Duodenal mucosa (tissue), 2 donors: ENCODE data around the gene KRCC1.
"Not testable (repeated sequence)": the region's sequence is repeated elsewhere in the genome, so short reads cannot be mapped to it uniquely, and the experiment has no call there.

Source experiments
- H3K27ac ChIP-seq: one replicate; pipeline ENCODE4 v1.7.0; 2013; ENCODE audit warnings: low read depth, low read length
- H3K27me3 ChIP-seq, 2 donors: one replicate each; pipeline ENCODE4 v1.7.0; 2013; ENCODE audit warnings: low read length in 2 of 2, control low read depth in 1 of 2; ENCODE audit not compliant: insufficient read depth in 2 of 2, control insufficient read depth in 1 of 2
- H3K36me3 ChIP-seq, 2 donors: one replicate each; pipeline ENCODE4 v1.7.0; 2013; ENCODE audit warnings: low read length in 2 of 2, control low read depth in 1 of 2; ENCODE audit not compliant: insufficient read depth in 2 of 2, control insufficient read depth in 1 of 2
- H3K4me1 ChIP-seq, 2 donors: one replicate each; pipeline ENCODE4 v1.7.0; 2013; ENCODE audit warnings: low read length in 2 of 2, control low read depth in 1 of 2; ENCODE audit not compliant: insufficient read depth in 2 of 2, control insufficient read depth in 1 of 2
- H3K4me3 ChIP-seq, 2 donors: one replicate each; pipeline ENCODE4 v1.7.0; 2013; ENCODE audit warnings: low read length in 2 of 2, low read depth in 1 of 2
- H3K9ac ChIP-seq, 2 donors: one replicate each; pipeline ENCODE4 v1.7.0; 2013; ENCODE audit warnings: low read length in 2 of 2, low read depth in 1 of 2
- H3K9me3 ChIP-seq, 2 donors: one replicate each; pipeline ENCODE4 v1.7.0; 2013; ENCODE audit warnings: low read length in 2 of 2, control low read depth in 1 of 2; ENCODE audit not compliant: control insufficient read depth in 1 of 2

KRCC1 gene

DNA sequence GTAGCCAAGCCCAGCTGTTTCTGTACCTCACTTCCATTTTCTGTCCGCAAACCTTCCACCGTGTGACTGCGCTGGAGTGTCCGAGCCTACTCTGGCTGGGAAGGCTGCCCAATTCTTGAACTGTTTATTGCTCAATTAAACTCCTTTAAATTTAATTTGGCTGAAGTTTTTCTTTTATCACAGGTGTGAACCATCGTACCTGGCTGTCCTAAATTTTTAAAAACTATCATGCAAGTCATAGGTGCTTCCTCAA, 33.0 kb downstream of the KRCC1 start:
- Histone ChIP-seq H3K9ac (no peak overlapping the region), H3K27ac (no peak overlapping the region), H3K36me3 (peaks cover 0 to 3% of the 10 kb centered on the region in 2 donors), H3K27me3 (no peaks in the 10 kb centered on the region), H3K4me3 (no peak overlapping the region), H3K9me3 (no peaks in the 10 kb centered on the region), H3K4me1 (peaks cover 2 to 4% of the 10 kb centered on the region in 2 donors)

DNA sequence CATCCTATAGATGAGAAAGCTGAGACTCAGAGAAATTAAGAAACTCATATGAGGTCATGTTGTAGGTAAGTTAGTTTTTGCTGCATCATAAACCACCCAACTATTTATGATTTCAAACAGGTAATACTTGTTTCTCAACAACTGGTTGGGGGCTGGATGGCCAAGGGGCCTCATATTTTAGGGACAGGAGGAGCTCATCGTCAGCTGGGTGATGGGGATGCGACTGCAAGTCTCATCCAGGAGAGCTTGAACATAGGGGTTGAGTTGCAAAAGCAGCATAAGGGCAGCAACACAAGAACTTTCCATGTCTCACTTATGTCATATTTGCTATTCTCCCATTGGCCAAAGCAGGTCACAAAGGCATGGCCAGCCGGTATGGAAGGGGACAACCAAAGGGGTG, 35.6 kb downstream of the KRCC1 start:
- H3K27me3 ChIP-seq = no peaks in the 10 kb centered on the region
- H3K4me1 ChIP-seq = peaks cover 6 to 8% of the 10 kb centered on the region in 2 donors
- H3K27ac ChIP-seq = no peak overlapping the region
- H3K4me3 ChIP-seq = no peak overlapping the region
- no peaks in the 10 kb centered on the region for H3K9me3 ChIP-seq
- no peaks in the 10 kb centered on the region for H3K36me3 ChIP-seq
- H3K9ac ChIP-seq = no peak overlapping the region

DNA sequence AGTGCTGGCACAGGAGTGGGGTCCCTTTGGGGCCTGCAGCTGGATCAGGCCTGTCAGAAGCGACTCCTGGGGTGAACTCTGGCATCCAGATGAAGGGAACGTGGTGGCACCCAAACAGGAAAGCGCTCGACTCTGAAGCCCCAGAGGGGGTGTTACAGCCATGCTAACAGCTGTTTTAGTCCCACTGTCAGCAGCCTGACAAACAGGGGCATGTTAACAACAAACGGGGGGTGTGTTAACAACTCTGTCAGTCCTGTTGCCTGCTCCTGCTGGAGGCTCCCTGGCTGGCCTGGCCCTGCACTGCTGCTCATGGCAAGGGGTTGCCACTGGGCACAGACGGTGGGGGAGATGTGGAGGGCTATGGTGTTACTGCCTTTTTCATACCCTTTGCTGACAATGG, 36.7 kb downstream of the KRCC1 start:
- no peaks in the 10 kb centered on the region for H3K36me3 ChIP-seq
- H3K9ac ChIP-seq = no peak overlapping the region
- no peak overlapping the region for H3K27ac ChIP-seq
- H3K4me3 ChIP-seq = no peak overlapping the region
- no peaks in the 10 kb centered on the region for H3K27me3 ChIP-seq
- H3K4me1 ChIP-seq = peaks cover 6 to 8% of the 10 kb centered on the region in 2 donors
- no peaks in the 10 kb centered on the region for H3K9me3 ChIP-seq

DNA sequence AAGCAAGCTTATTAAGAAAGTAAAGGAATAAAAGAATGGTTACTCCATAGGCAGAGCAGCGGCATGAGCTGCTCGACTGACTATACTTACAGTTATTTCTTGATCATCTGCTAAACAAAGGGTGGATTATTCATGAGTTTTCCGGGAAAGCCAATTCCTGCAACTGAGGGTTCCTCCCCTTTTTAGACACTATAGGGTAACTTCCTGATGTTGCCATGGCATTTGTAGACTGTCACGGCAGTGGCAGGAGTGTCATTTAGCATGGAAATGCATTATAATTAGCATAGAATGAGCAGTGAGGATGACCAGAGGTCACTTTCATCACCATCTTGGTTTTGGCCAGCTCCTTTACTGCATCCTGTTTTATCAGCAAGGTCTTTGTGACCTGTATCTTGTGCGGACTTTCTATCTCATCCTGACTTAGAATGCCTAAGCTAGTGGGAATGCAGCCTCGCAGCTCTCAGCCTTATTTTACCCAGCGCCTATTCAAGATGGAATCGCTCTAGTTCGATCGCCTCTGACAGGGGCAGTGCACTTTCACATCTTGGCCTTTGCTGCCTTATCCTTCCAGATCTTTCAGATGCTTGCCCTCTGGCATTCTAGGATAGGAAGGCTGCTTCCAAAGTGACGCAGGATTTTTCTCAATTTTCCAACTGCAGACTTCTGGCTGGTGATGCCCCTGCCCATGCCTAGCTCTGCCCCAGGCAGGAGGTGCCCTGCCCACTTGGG, 37.3 kb downstream of the KRCC1 start:
- not testable (repeated sequence) for H3K9me3 ChIP-seq, H3K4me1 ChIP-seq, H3K27ac ChIP-seq, H3K9ac ChIP-seq, H3K27me3 ChIP-seq, H3K4me3 ChIP-seq, H3K36me3 ChIP-seq

DNA sequence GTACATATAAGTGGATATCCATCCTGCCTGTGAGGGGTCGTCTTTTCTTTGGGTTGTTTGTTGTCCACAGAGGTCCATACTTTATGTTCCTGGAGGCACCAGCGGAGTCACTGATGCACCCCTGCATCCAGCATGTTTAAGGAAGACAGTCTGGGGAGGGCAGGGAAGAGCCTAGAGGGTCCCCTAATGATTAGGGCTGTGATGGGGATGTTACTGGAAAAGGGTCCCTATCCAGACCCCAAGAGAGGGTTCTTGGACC, 37.9 kb downstream of the KRCC1 start:
- Histone ChIP-seq H3K4me3 (peak overlapping the region; percentile 85 to 86), H3K9ac (peak overlapping the region; percentile 88 to 94)
- not testable (repeated sequence) for H3K27ac ChIP-seq, H3K4me1 ChIP-seq, H3K27me3 ChIP-seq, H3K36me3 ChIP-seq, H3K9me3 ChIP-seq

DNA sequence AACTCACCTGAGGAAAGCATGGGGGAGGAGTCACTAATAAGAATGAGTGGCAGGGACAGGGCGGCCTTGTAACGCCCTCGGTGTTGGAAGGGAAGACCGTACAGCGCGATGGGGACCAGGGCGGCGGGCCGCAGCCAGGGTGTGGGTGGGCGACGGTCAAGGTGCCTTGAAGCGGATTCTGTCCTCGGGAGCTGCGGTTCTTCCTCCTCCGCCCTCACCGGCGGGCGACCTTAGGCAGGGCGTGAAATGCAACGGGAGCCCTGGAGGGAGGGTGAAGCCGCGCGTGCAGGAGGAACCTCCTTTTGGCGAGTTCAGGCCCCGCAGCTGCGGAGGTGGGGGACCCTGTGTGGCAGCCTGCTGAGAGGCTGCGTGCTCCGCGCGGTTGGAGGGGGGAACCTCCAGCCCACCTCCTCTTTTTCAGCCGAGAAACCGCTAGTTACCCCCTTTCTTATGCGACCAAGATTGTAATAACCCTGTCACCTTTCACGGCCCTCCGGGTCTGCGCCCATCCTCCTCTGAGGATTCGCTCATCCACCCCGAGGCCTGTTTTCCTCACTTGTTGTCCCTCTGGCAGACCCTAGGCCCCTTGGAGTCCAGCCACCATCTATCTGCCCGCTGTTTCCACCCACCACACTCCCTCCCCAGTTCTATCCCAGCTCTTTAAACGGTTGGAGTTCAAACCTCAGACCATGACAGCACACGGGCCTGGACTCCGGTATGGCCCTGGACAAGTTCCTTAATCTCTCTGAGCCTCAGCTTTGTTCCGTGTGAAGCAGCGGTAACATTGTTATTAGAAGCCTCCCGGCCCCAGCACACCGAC, 38.4 kb downstream of the KRCC1 start:
- peaks cover 6 to 8% of the 10 kb centered on the region in 2 donors for H3K4me1 ChIP-seq
- peak overlapping the region; percentile 88 to 94 for H3K9ac ChIP-seq
- H3K4me3 ChIP-seq = peak overlapping the region; percentile 85 to 86
- H3K27me3 ChIP-seq = no peaks in the 10 kb centered on the region
- peak overlapping the region; percentile 67 for H3K27ac ChIP-seq
- no peaks in the 10 kb centered on the region for H3K9me3 ChIP-seq
- H3K36me3 ChIP-seq = no peaks in the 10 kb centered on the region

DNA sequence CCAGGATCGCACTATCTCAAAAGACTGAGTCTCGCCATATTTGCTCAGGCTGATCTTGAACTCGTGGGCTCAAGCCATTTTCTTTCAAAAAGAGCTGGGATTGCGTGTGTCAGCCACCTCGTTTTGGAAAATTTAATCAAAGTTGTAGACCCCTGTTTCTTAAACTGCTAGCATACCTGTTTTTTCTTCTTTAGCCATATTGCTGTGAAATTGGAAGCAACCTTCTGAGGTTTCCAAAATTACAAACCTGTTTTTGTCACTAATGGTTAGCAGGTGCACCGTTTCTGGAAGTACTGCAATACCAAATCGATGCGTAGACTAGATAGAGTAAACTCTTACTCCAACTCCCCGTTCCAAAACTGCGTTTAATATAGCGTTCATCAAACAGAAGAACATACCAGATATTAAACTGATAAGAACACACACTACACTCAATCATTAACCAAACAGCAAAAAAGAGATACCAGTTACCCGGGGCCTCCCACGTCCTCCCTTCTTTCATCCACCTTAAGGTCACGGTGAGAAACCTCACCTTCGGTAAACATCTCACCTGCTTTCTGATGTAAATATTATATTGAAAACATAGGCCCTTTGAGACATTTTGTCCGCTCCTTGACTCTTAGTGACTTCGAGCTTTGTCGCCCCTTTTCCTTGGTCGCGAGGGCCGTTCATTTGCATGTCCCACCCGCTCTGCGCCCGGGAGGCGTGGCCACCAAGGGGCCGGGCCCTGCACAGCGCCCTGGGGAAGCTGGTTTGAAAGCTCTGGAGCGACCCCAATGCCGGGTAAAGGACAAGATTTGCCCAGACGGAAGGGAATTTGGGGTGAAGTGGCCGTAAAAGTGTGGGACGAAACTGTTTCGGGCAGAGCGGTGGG, 39.3 kb downstream of the KRCC1 start, which contains the start of gene RNU2-63P:
RNU2-63P (minus strand) TSS at position 462 of the 874 bp plus-strand sequence.
- Histone ChIP-seq H3K9me3 (no peaks in the 10 kb centered on the region), H3K9ac (peak within 1 kb of the TSS; percentile 88 to 94), H3K27me3 (no peaks in the 10 kb centered on the region), H3K4me3 (peak within 1 kb of the TSS; percentile 85 to 86), H3K4me1 (peaks cover 6 to 8% of the 10 kb centered on the region in 2 donors), H3K36me3 (no peaks in the 10 kb centered on the region), H3K27ac (peak within 1 kb of the TSS; percentile 67)

DNA sequence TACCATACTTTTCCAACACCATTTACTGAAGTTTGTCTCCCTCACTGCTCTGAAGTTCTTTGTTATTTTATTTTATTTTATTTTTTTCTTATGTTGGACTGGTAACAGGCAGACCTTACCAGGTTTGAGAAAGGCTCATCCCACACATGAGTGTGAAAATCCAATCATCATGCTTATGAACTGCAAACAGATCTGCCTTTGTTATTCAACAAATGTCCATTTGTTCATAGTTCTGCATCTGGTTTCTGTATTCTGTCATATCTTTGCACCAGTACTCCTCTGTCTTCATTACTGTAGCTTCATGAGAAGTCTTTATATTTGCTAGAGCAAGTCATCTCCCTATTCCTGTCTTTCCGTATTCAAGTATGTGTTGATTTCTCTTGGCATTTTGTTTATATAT, 44.6 kb downstream of the KRCC1 start:
- Histone ChIP-seq H3K4me3 (no peak overlapping the region), H3K9ac (no peak overlapping the region), H3K27ac (no peak overlapping the region), H3K4me1 (no peaks in the 10 kb centered on the region), H3K36me3 (no peaks in the 10 kb centered on the region), H3K27me3 (no peaks in the 10 kb centered on the region), H3K9me3 (no peaks in the 10 kb centered on the region)

DNA sequence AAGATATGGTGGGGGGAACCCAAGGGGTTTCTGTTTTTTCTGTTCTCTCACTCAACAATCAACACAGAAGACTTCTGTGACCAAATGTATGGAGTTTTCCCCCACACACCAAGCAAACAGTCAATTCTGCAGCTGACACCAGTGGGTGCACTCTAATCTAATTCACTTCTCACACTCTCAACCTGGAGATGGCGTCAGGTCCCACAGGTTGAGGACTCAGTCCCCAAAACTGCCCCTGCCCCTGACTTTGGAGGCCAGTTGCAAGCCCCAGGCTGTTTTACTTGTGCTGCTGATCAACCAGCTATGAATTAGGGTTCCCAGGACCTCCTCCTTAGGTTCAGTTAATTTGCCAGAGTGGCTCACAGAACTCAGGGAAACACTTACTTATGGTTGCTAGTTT, 45.4 kb downstream of the KRCC1 start:
- Histone ChIP-seq H3K9ac (no peak overlapping the region), H3K27me3 (no peaks in the 10 kb centered on the region), H3K9me3 (no peaks in the 10 kb centered on the region), H3K27ac (no peak overlapping the region), H3K36me3 (no peaks in the 10 kb centered on the region), H3K4me3 (no peak overlapping the region), H3K4me1 (no peaks in the 10 kb centered on the region)

DNA sequence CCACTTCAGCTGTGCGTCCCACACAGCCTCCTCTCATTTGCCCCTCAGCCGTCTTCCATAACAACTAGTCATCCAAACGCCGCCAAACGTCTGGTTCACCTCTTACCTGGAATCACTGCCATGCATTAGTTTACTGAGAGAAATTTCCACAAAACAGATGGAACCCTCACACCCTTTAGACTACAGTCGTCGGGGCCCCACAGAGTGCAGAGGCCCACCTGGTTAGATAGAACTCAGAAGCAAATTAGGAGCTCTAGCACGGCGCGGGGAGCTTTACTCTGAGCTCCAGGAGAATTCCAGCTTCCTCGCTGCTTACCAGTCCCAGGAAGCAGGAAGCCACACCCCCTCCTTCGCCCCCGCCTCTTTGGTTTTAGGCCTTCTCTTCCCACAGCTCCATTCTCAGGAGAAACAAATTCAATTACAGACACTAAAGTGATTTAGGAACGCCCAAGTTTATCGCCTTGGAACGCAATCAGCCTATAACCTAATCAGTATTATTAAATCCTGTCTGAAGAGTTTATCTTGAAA, 48.6 kb downstream of the KRCC1 start:
- no peaks in the 10 kb centered on the region for H3K4me1 ChIP-seq
- peaks cover 0 to 5% of the 10 kb centered on the region in 2 donors for H3K27me3 ChIP-seq
- H3K4me3 ChIP-seq = no peak overlapping the region
- no peak overlapping the region for H3K9ac ChIP-seq
- H3K9me3 ChIP-seq = no peaks in the 10 kb centered on the region
- no peak overlapping the region for H3K27ac ChIP-seq
- H3K36me3 ChIP-seq = no peaks in the 10 kb centered on the region
